Prostate gland (tissue), 2 donors: Measurements from ENCODE around the gene IL17RD.

ENCODE experiments used
- POLR2A ChIP-seq: fragments of 450-650 bp; IDR thresholded peaks from one replicate; pipeline ENCODE4 v1.6.1; 2016; ENCODE audit warnings: antibody characterized with exemption, mild to moderate bottlenecking
- TF ChIP-seq, protein P1 (sequence below), 4 experiments: fragments of 200-600 bp in 2 of 4; fragments of 450-650 bp in 2 of 4; sonication (generic) in 2 of 4; IDR thresholded peaks; 1 replicate in 3 of 4; 2 replicates in 1 of 4; pipeline ENCODE4 v1.5.1; 2016 to 2019; ENCODE audit warnings: antibody characterized with exemption in 4 of 4, mild to moderate bottlenecking in 2 of 4, moderate library complexity in 2 of 4

DNA sequence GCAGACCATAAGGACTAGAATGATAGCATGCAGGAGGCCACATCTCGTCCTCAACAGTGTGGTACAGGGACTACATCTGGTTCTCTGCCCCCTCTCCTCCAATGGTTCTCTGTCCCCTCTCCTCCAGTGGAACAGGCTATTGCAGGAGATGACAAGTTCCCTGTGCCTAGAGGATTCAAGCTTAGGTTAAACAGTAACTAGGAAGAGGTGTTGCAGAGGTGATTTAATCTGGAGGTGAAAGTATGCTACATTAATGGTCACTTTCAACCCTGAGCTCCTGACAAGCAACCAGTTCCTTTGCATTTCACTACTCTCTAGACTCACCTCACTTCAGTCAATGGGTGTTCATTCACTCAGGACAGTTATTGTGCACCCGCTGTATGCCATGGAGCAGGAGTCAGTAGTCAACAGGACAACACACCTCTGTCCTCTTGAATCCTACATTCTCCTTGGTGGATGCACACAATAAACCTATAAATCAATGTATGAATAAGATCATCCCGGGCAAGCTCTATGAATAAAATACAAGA is 88.7 kb downstream of the IL17RD start:
- TF ChIP-seq POLR2A: no peak
- TF ChIP-seq, protein P1, sequence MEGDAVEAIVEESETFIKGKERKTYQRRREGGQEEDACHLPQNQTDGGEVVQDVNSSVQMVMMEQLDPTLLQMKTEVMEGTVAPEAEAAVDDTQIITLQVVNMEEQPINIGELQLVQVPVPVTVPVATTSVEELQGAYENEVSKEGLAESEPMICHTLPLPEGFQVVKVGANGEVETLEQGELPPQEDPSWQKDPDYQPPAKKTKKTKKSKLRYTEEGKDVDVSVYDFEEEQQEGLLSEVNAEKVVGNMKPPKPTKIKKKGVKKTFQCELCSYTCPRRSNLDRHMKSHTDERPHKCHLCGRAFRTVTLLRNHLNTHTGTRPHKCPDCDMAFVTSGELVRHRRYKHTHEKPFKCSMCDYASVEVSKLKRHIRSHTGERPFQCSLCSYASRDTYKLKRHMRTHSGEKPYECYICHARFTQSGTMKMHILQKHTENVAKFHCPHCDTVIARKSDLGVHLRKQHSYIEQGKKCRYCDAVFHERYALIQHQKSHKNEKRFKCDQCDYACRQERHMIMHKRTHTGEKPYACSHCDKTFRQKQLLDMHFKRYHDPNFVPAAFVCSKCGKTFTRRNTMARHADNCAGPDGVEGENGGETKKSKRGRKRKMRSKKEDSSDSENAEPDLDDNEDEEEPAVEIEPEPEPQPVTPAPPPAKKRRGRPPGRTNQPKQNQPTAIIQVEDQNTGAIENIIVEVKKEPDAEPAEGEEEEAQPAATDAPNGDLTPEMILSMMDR (IDR thresholded peaks at IDR 0.05): no peak
